ENCODE measurements around the gene POLE4. TPM values are rescaled to one million over a fixed set of nuclear protein-coding genes. Genes with fewer than 3 reads are reported as not detected.

The POLE4 gene
- total and polyA plus RNA-seq, 8 donors = 40.5 to 78.0 (median 45.7) TPM

DNA sequence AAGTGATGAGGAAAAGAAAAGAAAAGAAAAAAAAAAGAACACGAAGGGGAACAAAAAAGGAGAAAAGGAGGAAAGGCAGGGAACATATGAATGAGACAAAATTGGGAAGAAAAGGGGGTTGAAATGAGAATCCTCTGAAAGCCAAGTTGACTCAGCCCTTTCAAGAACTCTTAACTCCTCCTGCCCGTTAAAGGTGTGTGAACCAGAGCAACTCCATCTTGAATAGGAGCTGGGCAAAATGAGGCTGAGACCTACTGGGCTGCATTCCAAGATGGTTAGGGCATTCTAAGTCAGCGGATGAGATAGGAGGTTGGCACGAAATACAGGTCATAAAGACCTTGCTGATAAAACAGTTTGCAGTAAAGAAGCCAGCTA, 4.0 kb upstream of the POLE4 start:
- DNase-seq (no peak), ATAC-seq (no peak)
- no peak overlapping the region for H3K4me3 ChIP-seq
- no peak overlapping the region for H3K27ac ChIP-seq
- TF ChIP-seq, protein P1, sequence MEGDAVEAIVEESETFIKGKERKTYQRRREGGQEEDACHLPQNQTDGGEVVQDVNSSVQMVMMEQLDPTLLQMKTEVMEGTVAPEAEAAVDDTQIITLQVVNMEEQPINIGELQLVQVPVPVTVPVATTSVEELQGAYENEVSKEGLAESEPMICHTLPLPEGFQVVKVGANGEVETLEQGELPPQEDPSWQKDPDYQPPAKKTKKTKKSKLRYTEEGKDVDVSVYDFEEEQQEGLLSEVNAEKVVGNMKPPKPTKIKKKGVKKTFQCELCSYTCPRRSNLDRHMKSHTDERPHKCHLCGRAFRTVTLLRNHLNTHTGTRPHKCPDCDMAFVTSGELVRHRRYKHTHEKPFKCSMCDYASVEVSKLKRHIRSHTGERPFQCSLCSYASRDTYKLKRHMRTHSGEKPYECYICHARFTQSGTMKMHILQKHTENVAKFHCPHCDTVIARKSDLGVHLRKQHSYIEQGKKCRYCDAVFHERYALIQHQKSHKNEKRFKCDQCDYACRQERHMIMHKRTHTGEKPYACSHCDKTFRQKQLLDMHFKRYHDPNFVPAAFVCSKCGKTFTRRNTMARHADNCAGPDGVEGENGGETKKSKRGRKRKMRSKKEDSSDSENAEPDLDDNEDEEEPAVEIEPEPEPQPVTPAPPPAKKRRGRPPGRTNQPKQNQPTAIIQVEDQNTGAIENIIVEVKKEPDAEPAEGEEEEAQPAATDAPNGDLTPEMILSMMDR (IDR thresholded peaks at IDR 0.05) = no peak
- no peaks in the 10 kb centered on the region for H3K36me3 ChIP-seq
- H3K4me1 ChIP-seq = peaks cover 0 to 14% of the 10 kb centered on the region in 2 donors
- H3K27me3 ChIP-seq = no peaks in the 10 kb centered on the region
- peaks cover 0 to 13% of the 10 kb centered on the region in 2 donors for H3K9me3 ChIP-seq
- intact Hi-C loops (cut with DNase I) = no loop called here

DNA sequence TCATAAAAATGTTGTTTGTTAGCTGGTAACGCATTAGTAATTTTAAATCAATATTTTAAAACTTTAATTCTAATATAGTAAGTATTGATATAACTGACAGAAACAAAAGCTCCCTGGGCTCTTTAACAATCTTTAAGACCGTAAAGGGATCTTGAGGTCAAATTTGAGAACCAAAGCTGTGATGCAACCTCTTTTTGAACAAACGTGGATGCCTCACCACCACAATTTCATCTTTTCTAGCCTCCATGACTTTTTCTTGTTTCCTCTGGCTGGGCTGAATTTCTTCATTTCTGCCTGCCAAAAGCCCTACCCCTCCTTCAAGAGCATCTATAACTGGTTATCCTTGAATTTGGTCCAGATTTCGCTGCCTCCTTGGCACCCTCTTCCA, 563 bp upstream of the POLE4 start:
- TF ChIP-seq, protein P1 (IDR thresholded peaks at IDR 0.05) = no peak
- ATAC-seq (no peak), DNase-seq (no peak)

DNA sequence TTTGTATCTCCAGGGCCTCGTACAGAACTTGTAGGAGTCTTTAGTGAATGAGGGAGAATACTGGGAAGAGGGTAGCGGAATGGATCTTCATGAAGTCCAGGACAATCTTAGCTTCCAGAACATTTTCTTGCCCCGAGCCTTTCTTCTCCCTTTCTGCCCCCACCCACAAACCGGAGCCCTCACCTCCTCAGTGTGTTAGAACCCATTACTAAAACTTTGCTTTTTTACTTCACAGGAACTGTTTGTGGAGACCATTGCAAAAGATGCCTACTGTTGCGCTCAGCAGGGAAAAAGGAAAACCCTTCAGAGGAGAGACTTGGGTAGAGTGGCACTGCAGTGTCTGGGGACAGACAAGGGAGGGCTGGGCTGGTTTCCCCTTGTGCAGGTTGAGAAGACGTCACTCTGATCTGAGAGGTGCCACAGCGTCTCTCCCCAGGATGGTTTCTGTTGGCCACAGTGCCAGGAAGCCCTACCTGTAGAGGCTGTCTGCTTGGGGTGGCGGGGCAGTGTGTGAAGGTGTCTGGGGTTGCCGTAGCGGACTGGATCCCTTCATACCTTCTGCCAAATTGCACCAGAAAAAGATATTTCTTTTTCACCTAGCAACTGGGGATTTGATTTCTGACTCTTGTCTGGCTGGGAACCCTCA, 786 bp downstream of the POLE4 start:
- DNase-seq (peak in 1 of 4 donors; percentile 24), ATAC-seq (no peak)
- Histone ChIP-seq H3K9me3 (no peaks in the 10 kb centered on the region), H3K27me3 (no peaks in the 10 kb centered on the region), H3K36me3 (peaks cover 0 to 8% of the 10 kb centered on the region in 2 donors), H3K4me1 (peaks cover 0 to 19% of the 10 kb centered on the region in 2 donors), H3K27ac (peak overlapping the region in 1 of 2 donors; percentile 94), H3K4me3 (peak overlapping the region; percentile 63 to 69)
- TF ChIP-seq, protein P1 (IDR thresholded peaks at IDR 0.05) = no peak
- intact Hi-C loops (cut with DNase I) = no loop called here

More for the DNA sequence above, 563 bp upstream of the POLE4 start:
- Histone ChIP-seq H3K4me1 (peaks cover 0 to 19% of the 10 kb centered on the region in 2 donors), H3K36me3 (peaks cover 0 to under 1% of the 10 kb centered on the region in 2 donors), H3K27ac (peak overlapping the region; percentile 91 to 94), H3K9me3 (peaks cover 0 to 2% of the 10 kb centered on the region in 2 donors), H3K27me3 (no peaks in the 10 kb centered on the region), H3K4me3 (peak overlapping the region; percentile 63 to 69)
- intact Hi-C loops (cut with DNase I) = no loop called here

DNA sequence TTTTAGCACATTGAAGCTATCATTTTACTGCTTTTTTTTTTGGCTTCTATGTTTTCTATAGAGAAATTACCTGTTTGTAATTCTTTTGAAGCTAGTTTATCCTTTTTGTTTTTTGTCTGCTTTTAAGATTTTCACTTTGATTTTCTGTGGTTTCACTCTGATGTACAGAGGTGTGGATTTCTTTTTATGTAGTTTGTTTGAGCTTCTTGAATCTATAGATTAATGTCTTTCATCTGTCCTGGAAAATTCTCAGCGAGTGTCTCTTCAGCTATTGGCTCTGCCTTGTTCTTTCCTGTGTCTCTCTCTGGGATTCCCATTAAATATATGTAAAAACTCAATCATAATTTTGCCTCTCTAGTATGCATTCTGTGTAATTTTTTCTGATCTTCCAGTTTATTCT, 8.4 kb downstream of the POLE4 start:
- DNase-seq = no peak
- no peaks in the 10 kb centered on the region for H3K27me3 ChIP-seq
- ATAC-seq = no peak
- intact Hi-C loops (cut with DNase I) = no loop called here
- H3K27ac ChIP-seq = no peak overlapping the region
- peaks cover 0 to 32% of the 10 kb centered on the region in 2 donors for H3K36me3 ChIP-seq
- TF ChIP-seq, protein P1 (IDR thresholded peaks at IDR 0.05) = no peak
- H3K4me1 ChIP-seq = no peaks in the 10 kb centered on the region
- no peak overlapping the region for H3K4me3 ChIP-seq
- H3K9me3 ChIP-seq = peaks cover 0 to 2% of the 10 kb centered on the region in 2 donors

DNA sequence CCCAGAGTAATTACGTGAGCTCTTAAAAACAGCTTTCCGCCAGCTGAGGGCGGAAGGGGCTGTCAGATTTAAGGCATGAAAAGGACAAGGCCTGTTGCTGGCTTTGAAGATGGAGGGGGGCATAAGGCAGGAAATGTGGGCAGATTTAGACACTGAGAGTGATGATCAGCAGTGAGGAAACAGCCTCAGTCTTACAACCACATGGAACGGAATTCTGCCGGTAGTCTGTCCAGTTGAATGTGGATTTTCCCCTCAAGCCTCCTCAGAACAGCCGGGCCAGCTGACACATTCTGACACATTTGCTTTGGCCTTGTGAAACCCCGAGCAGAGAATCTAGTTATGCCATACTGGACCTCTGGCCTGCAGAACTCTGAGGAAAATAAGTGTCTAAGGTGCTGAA, 16.6 kb downstream of the POLE4 start:
- Histone ChIP-seq H3K27me3 (no peaks in the 10 kb centered on the region), H3K36me3 (peaks cover 0 to 9% of the 10 kb centered on the region in 2 donors), H3K9me3 (no peaks in the 10 kb centered on the region), H3K4me1 (no peaks in the 10 kb centered on the region), H3K4me3 (no peak overlapping the region), H3K27ac (no peak overlapping the region)
- no peak for ATAC-seq
- TF ChIP-seq, protein P1 (IDR thresholded peaks at IDR 0.05) = no peak
- no peak for DNase-seq
- intact Hi-C loops (cut with DNase I) = no loop called here
